Mucosa of gallbladder (tissue), 1 donor: ENCODE results near the gene RPL36AL. TPM values are rescaled to one million over a fixed set of nuclear protein-coding genes. Genes with fewer than 3 reads are reported as not detected.

Experiments used
- DNase-seq: peaks from one replicate; pipeline ENCODE4 v3.0.0-alpha.2; 2020; ENCODE audit warnings: low spot score
- total RNA-seq: library from RNA; stranded (reverse); gene quantifications from one replicate; pipeline ENCODE4 v1.2.1, GENCODE V29; 2021
- donor health status: DM: no; HTN: no; CAD: no.

RPL36AL gene
- total RNA-seq, 1 donor from 2014 or later = 143 TPM

DNA sequence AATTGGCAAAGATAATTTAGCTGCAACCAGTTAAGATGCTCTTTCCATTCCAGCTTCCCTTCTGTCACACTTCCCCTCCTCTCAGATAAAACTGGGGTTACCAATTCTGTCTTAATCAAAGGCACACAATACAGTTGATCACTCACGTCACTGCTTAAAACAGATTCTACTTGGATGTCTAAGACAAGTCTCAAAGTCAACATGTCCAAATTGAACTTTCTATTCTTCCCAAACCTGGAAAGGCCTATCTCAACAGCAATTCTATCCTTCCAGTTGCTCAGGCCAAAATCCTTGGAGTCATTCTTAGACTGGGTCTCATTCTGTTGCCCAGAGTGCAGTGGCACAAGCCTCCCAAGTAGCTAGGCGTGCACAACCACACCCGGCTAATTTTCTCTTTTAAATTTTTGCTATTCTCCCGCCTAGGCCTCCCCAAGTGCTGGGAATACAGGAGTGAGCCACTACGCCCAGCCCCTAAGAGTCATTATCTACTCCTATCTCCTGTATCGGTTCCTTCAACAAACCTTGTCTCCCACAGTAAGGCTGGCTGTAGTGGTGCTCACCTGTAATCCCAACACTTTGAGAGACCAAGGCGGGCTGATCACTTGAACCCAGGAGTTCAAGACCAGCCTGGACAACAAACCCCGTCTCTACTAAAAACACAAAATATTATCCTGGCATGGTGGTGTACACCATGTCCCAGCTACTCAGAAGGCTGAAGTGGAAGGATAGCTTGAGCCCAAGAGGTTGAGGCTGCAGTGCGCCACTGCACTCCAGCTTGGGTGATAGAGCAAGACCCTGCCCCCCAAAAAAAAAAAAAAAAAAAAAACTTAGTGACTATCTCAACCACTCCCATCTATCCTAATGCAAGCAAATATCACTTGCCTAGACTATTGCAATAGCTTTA, 39.0 kb downstream of the RPL36AL start:
- DNase-seq = no peak

DNA sequence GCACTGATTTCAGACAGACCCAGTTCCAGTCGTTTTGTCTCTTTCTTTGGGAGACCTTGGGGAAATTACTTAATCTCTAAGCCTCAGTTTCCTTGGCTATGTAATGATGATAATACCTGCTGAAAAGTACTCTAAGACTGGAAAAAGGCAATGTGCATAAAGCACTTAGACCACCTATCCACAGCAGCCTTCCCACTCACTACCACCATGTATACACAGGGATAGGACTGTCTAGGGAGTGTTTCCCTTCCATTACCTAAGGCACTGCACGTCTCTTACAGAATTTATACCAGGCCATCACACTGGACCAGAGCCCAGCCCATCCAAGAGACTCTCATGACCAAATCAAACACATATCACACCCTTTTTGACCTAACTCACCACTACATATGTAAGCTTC, 40.6 kb downstream of the RPL36AL start:
- no peak for DNase-seq

DNA sequence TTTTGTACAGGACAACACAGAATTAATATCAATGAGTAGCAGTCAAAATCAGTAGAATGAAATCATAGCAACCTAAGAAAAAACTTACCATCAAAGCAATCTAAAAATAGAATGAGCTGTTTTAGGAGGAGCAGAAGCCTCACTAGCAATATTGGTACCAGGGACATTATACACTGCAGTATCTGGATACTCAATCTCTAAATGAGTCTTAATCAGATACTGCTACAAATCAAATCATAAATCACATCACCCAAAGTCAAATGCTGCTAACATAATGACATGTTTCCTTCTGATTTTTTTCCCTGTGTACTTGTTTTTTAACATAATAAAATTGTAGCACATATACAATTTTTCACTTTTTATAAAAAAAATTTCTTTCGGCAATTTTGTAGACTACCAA, 42.3 kb downstream of the RPL36AL start:
- DNase-seq = no peak

DNA sequence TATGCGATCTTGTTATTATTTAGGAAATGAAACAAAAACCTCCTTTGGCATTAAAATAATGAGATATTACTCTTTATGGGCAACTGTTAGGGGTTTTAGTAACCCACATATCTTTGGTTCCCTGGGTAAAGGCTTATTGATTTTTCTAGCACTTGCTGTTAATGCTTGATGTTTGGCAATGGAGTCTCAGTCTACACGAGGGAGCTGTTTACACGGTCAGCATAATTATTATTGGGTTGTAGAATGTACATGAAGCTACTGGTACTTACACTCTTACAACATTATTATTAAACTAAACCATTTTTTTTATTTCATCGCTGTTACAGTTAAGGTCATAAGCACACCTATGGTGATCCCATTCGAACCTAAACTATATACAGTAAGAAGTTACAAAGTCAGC, 46.4 kb downstream of the RPL36AL start:
- DNase-seq = no peak

DNA sequence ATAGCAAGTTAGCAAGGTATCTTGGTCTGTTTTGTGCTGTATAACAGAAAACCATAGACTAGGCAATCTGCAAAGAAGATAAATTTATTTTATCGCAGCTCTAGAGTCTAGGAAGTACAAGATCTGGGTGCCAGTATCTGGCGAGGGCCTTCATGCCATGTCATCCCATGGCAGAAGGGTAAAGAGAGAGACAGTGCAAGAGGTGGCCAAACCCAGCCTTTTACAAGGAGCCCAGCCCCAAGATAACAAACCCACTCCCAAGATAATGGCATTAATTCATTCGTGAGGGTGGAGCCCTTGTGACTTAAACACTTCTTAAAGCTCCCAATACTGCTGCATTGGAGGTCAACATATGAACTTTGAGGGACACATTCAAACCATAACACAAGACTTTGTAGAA, 51.1 kb downstream of the RPL36AL start:
- no peak for DNase-seq

Other genes starting within 250 kb of the RPL36AL start
- 852 TPM for gene RPS29, start 34.2 kb downstream of the RPL36AL start, total RNA-seq
- gene LRR1, start 21.7 kb downstream of the RPL36AL start, total RNA-seq = 7.0 TPM
- 43.0 TPM for gene MGAT2, start 173 bp upstream of the RPL36AL start, total RNA-seq
- gene DNAAF2, start 14.6 kb upstream of the RPL36AL start, total RNA-seq = 8.4 TPM
- gene POLE2, start 67.6 kb upstream of the RPL36AL start, total RNA-seq = 1.5 TPM
- 5.2 TPM for gene KLHDC1, start 72.5 kb upstream of the RPL36AL start, total RNA-seq
- 71.2 TPM for gene KLHDC2, start 147.5 kb upstream of the RPL36AL start, total RNA-seq
- 62.5 TPM for gene NEMF, start 232.2 kb upstream of the RPL36AL start, total RNA-seq